ENCODE results near the gene MYH15.
A peak's percentile ranks its signal among the peaks of the same experiment; 100 is the strongest.

Gene MYH15

DNA sequence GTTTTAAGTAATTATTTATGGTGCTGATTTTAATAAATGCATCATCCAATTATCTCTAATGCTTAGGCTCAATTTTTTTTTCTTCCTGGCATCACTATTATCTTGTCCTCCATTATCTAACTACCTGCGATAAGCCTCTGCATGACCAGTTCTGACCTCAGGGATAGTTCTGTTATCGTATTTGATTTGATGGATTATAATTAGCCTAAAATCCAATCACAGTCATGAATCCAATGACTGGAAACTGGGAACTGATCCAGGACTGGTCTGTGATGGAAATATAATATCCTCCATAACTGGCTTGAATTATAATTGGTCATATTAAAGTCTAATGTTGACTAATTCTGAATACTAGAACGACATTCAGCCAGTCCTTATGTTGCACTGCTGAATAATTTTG, 1.1 kb downstream of the MYH15 start:
- DNase-seq = no peak

DNA sequence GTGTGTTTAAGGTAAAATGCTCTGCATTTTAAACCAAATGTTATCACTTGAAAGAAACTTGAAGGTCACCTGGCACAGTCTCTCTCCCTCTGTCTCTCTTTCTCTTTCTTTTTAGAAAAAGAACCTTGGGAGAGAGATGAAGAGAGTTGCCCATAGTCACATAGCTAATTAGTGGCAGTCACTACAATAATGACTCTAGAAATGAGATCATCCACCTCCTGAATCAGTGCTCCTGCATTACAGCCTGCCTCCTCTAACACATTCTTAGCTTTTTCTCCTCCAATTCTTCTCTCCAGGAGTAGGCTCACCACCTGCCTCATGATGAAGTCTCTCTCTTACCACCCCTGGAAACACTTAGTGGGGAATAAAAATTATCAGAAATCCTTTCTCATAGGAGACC, 2.5 kb downstream of the MYH15 start:
- DNase-seq = no peak

DNA sequence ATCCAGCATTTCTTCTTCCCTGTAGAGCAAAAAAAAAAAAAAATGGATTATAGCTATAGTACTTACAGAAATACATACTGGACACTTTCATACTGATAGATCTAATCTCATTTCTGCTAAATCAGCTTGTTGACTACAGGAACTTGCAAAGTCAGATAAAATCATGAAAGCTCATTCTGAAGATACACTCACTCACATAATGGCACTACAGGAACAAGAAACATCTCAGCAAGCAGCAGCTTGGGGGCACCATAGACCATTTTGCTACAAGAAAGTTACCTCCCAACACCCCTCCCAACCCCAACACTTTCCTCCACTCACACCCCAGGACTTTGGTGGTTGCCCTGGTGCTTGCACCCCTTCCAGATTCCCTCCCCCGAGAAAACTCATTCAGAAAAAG, 4.6 kb downstream of the MYH15 start:
- DNase-seq = no peak

DNA sequence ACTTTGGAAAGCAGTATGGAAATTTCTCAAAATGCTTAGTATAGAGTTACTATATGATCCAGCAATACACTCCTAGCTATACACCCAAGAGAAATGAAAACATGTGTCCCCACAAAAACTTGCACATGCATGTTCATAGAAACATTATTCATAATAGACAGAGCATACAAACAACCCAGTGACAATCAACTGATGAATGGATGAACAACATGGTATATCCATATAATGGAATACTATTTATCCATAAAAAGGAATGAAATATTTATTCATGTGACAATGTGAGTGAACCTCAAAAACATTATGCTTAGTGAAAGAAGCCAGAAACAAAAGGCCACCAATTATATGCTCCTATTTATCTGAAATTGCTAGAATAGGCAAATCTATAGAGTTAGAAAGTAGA, 6.7 kb downstream of the MYH15 start:
- DNase-seq = no peak

DNA sequence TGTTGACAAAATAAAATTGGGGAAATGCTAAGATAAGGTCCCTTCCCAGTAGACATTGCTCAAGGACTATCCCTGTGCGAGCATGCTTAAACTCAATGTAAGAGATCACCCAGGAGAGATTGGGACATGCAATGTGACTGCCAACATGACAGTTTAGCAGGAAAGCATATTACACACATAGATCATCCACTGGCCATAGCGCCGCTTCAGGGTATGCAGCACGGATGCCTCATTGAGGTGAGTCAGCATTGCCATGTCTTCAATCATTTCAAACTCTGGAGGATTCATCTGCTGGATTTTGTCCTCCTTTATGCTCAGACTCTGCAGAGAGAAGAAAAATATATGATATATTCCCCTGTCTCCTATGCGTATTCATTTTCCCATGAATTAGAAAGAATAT, 8.9 kb downstream of the MYH15 start:
- no peak for DNase-seq

DNA sequence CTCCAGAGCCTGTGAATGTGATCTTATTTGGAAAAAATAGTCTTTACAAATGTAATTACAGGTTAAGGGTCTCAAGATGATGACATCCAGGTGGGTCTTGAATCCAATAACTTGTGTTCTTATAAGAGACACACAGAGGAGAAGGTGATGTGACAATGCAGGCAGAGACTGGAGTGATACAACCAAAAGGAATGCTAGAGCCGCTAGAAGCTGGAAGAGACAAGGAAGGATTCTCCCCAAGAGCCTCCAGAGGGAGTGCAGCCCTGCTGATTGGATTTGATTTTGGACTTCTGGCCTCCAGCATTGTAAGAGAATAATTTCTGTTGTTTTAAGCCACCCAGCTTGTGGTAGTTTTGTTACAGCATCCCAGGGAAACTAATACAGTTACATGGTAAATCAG, 9.7 kb downstream of the MYH15 start:
- no peak for DNase-seq

DNA sequence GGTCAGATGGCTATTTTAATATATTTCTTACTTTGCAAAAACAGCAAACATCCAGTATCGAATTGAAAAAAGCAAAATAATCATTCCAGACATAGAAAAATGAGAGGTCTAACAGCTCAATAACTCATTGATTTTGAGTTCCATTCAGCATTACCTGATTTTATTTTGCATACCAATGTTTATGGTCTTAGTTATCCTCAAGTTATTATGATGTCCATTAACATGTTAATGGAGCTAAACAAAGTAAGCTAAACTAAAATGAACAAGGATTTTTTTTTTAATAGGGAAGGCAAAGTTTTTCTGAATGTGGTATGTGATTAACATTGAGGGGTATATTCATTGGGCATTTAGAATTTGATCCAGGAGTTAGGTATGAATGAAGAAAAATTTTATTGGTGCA, 13.1 kb downstream of the MYH15 start:
- DNase-seq = no peak

DNA sequence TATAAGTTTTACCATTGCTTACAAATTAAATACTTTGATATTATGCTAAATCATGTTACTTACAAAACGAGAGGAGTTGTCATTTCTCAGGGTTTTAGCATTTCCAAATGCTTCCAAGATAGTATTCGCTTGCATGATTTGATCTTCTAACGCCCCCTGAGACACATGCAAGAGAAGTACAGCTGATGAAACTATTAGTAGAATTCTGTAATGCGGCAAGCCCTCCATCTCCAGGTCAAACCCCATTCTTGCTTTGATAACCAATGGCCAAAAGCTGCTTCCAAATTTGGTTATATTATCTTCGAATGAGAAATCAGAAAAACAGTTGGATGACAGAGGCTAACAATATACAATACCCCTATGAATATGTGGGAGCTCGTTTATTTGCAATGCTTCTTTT, 14.7 kb downstream of the MYH15 start:
- DNase-seq = no peak

DNA sequence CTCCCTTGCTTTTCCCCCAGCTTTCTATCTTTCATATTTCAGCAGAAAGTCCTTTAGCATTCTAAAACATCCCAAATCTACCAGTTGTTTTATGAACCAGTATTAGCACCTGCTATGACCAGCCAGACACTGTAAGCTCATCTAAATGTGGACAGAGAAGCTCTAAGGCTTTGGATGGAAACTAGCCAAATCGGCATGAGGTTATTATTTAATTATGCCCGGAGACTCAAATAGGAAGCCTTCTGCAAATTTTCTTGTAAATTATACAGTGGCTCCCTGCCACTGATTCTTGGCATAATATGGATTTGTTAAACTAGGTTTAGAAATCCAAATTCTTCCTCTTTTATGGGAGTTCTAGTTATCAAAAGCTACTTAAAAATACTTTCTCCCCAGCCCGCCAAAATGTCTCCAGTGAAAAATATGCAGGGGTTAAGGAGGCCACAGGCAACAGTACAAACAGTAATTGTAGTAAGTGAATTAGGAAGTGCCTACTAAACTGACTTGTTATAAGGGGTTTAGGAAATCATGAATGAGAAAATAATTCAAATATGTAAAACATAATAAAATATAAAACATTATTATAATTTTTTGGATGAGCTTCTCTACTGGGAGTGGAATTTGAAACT, 15.4 kb downstream of the MYH15 start:
- no peak for DNase-seq

DNA sequence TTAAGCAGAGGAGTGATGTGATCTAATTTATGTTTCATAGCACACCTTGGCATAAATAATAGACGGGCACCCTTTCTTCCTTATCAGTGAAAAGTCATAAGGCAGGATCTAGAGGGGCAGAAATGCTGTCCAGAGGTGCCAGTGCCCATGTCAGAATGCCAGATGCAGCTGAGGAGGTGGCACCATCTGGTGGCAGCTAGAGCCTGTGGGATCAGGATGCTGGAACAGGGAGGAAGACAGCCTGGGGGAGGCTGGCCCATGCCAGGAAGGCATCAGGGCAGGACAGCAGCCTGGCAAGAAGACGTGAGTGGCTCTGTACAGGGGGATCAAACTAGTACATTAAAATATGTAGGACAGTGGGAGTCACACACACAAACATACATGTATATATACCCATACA, 16.5 kb downstream of the MYH15 start:
- DNase-seq = no peak

DNA sequence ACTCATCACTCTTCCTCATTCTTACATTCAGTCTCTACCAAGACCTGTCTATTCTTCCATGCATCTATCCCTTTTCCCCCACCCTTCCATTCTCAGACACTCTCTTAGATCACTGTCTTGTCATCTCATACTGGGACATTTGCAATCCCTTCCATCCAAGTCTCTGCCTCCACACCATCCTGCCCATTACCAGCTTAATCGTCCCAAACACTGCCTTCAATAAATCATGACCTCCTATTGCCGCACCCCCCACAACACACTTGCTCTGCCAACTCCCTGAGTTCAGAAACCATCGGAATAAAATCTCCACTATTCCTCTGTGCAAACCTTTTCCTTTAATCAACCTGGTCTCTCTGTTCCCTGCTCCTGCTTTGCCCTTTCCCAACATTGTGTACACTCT, 18.9 kb downstream of the MYH15 start:
- DNase-seq = no peak

DNA sequence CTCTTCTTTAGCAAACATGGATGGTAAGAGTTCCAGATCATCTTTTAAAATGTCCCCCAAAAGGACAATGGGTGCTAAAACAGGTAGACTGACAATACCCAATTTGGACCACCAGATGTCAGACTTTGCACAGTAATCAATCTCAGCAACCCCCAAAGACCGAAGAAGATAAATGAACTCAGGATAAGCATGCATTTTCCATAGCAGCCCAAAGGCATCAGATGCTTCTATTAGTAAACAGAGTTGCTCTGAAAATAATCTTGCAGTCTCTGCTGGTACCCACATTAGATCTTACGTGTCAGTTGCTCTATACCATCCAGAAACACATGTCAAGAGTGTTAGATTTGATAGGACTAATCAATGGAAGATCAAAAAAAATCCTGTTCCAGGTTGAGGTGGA, 20.6 kb downstream of the MYH15 start:
- DNase-seq = peak; percentile 51

DNA sequence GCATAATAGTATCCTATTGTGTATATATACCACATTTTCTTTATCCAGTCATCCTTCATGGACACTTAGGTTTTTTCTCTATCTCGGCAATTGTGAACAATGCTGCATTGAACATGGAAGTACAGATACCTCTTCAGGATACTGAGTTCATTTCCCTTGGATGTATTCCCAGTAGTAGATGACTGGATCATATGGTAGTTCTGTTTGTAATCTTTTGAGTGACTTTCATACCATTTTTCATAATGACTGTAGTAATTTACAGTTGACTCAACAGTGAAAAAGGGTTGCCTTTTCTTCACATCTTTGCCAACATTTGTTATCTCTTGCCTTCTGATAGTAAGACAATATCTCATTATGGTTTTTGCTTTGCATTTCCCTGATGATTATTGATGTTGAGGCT, 21.8 kb downstream of the MYH15 start:
- no peak for DNase-seq

DNA sequence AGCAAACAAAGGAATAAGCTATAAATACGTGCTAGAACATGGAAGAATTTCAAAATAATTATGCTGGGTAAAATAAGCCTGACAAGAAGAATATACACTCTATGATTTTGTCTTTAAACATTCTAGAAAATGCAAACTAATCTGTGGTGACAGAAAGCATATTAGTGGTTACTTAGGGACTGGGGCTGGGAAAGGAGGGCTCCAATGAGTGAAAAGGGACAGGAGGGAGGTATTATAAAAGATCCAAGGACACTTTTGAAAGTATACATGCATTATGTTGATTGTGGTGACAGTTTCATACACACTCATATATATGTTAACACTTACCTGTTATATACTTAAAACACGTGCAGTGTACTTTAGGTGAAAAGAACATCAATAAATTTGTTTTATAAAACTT, 23.0 kb downstream of the MYH15 start:
- no peak for DNase-seq

DNA sequence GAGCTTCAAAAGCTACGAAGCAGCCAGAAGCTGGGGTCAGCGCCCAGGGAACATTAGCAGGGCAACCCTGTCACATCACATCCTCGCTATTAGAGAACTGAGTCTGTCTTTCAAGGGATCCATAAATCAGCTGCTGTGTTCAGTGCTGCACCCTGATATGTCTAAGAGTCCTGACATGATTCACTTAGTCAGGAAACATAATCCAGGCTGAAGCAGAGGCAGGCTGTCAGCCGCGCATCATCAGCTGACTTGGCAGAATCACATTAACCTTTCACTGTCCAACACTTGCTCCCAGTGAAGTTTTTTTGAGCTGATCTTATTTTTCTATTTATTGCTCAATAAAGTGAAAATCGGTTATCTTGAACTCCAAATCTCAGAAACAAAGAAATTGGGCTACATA, 23.5 kb downstream of the MYH15 start:
- DNase-seq = no peak

DNA sequence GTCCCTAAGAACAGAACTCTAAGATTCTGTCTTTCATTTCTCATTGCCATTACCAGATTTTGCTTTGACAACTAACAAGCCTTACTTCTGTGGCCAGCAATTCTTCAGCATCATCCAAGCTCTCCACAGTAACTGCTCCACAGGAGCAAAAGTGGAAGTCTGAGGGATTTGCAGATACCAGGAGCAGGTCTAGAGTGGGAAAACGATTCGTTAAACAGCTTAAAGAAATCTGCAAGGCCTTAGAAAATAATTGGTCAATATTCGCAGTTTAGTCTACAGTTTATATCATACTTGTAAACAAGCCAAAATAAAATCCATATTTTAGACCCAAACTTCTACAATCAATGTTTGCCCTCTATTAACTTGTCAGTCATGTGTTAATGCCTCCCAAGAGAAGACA, 24.1 kb downstream of the MYH15 start:
- no peak for DNase-seq

DNA sequence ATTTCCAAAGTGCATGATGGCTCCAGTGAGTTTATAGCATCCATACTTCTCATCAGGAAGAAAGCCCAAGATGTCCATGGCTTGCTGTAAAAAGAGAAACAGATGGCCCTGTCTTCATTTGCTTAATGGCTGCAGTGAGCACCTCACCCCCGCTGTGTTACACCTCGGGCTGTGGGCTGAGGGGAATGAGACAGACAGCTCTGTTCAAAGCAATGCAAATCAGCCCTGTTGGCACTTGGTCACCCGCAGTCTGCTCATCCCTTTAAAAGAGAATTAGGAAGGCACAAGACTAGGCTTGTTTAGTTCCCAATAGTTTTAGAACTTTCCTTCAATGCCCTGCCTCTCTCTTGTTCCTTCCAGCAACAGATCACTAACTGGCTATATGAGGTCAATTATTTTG, 25.2 kb downstream of the MYH15 start:
- no peak for DNase-seq

DNA sequence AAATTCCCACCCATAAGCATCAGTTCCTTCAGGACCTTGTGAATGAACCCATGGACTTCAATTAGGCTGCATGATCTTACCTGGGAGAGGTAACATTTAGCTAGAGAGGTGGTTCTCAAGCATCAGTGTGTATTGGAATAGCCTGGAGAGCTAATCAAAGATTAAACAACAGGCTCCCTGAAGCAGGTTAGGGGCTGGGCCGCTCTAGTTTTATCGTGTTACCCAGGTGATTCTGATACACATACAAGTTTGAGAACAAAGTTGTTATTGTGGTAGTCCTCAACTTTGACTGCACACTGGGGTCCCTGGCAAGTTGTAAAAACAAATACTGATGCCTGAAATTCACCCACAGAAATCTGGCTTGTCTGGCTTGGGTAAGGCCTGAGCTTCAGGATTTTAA, 31.2 kb downstream of the MYH15 start:
- DNase-seq = no peak

DNA sequence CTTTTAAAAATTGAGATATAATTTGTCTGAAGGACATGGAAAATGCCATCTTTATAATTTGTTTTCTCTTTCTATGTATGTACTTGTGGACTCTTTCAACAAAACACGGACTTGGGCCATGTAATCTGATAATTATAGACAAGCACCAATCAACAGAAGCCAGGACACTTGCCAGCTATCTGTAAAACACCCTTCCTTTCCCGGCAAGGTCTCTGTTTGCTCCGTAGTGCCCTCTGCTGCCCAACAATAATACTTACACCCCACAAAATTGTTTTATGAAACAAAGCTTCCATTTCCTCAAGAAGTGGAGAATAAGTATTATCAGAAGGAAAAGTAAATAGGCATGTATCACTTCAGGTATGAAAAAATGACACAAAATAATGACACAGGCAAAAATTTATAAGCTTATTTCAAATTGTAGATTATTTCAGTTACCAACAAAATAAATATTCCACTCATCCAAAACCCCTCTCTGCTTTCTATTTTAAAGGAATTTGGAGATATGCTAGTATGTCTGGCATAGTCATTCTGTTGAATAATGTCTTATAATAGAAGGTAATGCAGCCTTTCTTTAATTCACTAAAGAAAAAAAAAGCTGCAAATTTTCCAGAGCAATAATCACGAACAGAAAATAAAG, 32.8 kb downstream of the MYH15 start:
- DNase-seq = peak; percentile 72

DNA sequence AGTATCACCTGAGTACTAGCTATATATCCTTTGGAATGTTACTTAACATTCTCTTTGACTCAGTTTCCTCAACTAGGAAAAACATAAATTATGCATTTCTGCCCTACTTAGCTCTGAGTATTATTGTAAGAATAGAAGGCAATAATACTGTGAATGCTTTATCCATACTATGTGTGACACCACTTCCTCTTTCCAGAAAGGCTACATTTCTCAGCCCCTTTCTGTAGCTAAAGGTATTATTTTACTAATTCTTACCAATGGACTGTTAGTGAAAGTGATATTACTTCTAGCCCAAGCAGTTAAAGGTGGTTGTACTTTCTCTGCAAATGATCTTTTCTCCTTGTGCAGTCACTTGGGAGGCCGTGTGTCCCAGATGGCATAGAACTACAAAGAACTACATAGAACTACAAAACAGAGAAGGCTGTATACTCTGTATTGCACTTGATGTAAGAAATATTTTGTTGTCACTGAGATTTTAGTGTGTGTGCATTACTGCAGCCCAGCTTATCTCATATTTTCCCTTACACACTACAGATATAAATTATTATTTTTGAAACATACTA, 35.1 kb downstream of the MYH15 start:
- DNase-seq = no peak

DNA sequence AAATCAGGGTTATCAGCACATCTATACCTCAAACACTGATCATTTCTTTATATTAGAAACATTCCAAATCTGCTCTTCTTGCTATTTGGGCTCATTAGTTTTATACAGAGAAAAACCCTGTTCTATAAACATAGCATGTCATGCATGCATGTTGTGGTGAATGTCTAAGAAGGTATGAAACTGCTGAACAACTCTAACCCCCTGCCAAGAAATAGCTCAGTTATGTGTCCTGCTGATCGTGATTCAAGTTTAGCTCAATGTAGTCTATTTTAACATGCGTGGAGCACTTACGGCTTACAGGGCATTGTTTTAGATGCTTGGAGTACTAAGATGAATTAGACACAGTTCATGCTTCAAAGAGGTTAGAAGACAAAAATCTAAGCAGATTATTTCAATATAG, 35.8 kb downstream of the MYH15 start:
- DNase-seq = no peak

DNA sequence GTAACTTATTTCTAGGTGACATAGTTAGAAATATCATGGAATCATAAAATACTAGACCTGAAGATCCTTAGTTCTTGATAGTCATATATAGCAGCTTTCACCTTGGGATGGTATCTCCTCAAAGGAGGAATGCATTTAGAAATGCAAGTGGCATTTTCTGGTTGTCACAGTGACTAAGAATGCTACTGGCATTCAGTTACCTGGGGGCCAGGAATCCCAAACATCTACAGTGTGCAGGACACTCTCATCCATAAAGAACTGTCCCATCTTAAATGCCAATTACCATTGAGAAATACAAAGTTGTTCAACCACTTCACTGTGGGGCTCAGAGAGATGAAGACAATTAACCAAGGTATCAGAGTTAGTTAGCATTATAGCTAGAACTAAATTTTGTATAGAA, 36.7 kb downstream of the MYH15 start:
- no peak for DNase-seq

DNA sequence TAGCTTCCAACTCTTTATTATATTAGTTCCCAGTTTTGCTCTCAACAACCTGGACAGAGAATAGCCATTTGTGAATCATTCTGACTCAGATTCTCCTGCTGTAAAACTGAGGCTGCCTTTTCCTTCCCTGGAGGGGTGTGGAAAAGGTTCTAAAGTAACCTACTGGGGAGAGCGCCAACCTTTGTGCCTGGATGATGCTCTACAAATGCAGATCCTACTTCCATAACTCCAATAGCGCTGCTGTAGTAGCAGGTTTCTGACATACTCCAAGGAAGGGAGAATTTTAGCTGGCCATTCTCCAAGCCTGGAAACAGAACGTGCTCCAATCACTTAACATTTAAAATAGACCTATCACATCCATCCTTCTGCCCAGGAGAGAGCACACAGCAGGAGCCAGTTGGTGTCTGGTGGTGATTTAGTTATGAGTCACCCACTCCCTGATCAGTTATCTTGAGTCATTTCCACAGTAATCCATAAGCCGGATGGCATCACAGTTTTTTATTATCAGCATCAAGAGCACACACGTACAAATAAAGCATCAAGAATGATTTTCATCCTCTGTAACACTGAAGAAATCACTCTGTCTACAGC, 38.3 kb downstream of the MYH15 start:
- no peak for DNase-seq

DNA sequence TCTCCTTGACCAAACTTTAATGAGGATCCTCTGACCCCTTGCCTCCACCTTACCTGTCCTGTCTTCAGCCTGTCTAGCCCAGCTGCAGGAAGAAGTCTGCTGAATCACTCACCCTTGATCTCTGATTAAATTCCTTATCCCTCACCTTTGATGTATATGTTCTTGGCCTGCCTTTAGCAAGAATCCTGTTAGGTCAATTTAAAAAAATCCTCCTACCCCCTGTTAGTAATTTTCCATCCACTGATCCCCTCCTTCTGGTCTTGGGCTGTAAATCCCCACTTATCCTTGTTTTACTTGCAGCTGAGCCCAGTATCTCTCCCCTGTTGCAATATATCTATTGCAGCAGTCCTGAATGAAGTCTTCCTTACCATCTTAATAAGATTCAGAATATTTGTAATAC, 39.0 kb downstream of the MYH15 start:
- no peak for DNase-seq

DNA sequence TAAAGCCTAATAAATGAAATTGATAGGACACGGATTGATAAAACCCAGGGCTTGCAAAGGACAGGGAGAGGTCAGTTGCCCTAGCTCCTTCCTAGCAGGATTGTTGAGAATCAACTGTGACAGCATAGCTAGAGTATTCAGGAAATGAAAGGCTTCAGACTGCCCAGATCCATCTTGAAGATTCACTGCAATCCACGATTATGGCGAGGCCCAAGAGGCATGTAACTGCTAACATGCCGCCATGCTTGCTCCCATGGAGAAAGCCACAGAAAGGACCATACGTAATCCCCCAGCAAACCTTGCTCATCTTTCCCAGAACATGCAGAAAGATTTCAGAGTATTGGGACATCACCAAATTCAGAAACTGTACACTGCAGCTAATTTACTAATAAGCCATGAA, 41.3 kb downstream of the MYH15 start:
- no peak for DNase-seq

All from CD4-positive, alpha-beta T cell treated with Interleukin-17A for 4 hours (primary cell).